DOHH2 (cell line): ENCODE results near the gene CDK13.

Experiments used
- H3F3A ChIP-seq: fragments of 200-600 bp; sonication (generic), shearing (Covaris generic); 2 replicates; pipeline ENCODE4 v1.6.0; 2016; ENCODE audit warnings: antibody characterized with exemption, mild to moderate bottlenecking; ENCODE audit not compliant: control insufficient read depth, insufficient read depth
- H3K27ac ChIP-seq: fragments of 200-600 bp; sonication (generic); 2 replicates; pipeline ENCODE4 v1.5.1; 2014; ENCODE audit warnings: low read depth, mild to moderate bottlenecking, low read length, moderate library complexity
- H3K27me3 ChIP-seq: fragments of 200-600 bp; sonication (generic); 2 replicates; pipeline ENCODE4 v1.6.1; 2014; ENCODE audit warnings: mild to moderate bottlenecking, low read length, mixed read lengths; ENCODE audit not compliant: control insufficient read depth
- H3K36me3 ChIP-seq: fragments of 200-600 bp; sonication (generic); 2 replicates; pipeline ENCODE4 v1.6.1; 2014; ENCODE audit warnings: mild to moderate bottlenecking, low read length, moderate library complexity, mixed read lengths; ENCODE audit not compliant: control insufficient read depth
- H3K4me1 ChIP-seq: fragments of 200-600 bp; sonication (generic); 2 replicates; pipeline ENCODE4 v1.6.1; 2014; ENCODE audit warnings: mild to moderate bottlenecking, low read length, mixed read lengths; ENCODE audit not compliant: control insufficient read depth
- H3K4me2 ChIP-seq: fragments of 200-600 bp; sonication (generic); 2 replicates; pipeline ENCODE4 v1.6.0; 2014; ENCODE audit warnings: mild to moderate bottlenecking, low read length, moderate library complexity
- H3K4me3 ChIP-seq: fragments of 200-600 bp; sonication (generic); 2 replicates; pipeline ENCODE4 v1.5.1; 2014; ENCODE audit warnings: mild to moderate bottlenecking, low read length, mixed read lengths
- H3K79me2 ChIP-seq: fragments of 200-600 bp; sonication (generic); 2 replicates; pipeline ENCODE4 v1.6.1; 2014; ENCODE audit warnings: mild to moderate bottlenecking, low read length, mixed read lengths; ENCODE audit not compliant: control insufficient read depth
- H3K9me2 ChIP-seq: fragments of 200-600 bp; sonication (generic); replicated peaks from 2 replicates; pipeline ENCODE4 v1.6.1; 2014; ENCODE audit warnings: mild to moderate bottlenecking, low read length, mixed read lengths; ENCODE audit not compliant: control insufficient read depth
- H3K9me3 ChIP-seq: fragments of 200-600 bp; sonication (generic); 2 replicates; pipeline ENCODE4 v1.6.1; 2014; ENCODE audit warnings: antibody characterized with exemption, low read length, mixed read lengths; ENCODE audit not compliant: control insufficient read depth, insufficient read depth
- H4K20me1 ChIP-seq: fragments of 200-600 bp; sonication (generic); 2 replicates; pipeline ENCODE4 v1.6.0; 2014; ENCODE audit warnings: low read depth, mild to moderate bottlenecking, antibody characterized with exemption, low read length, moderate library complexity; ENCODE audit not compliant: control insufficient read depth, insufficient read depth
- EZH2phosphoT487 ChIP-seq: fragments of 200-600 bp; sonication (generic); IDR thresholded peaks from 2 replicates; pipeline ENCODE4 v1.6.1; 2017; ENCODE audit warnings: borderline replicate concordance, mild to moderate bottlenecking, antibody characterized with exemption, low read length, moderate library complexity, mixed read lengths
- TF ChIP-seq, protein P1 (sequence below): fragments of 200-600 bp; sonication (generic); IDR thresholded peaks from one replicate; pipeline ENCODE4 v1.5.1; 2014; ENCODE audit warnings: antibody characterized with exemption, mild to moderate bottlenecking, low read depth, low read length; ENCODE audit not compliant: poor library complexity, severe bottlenecking

The CDK13 gene

DNA sequence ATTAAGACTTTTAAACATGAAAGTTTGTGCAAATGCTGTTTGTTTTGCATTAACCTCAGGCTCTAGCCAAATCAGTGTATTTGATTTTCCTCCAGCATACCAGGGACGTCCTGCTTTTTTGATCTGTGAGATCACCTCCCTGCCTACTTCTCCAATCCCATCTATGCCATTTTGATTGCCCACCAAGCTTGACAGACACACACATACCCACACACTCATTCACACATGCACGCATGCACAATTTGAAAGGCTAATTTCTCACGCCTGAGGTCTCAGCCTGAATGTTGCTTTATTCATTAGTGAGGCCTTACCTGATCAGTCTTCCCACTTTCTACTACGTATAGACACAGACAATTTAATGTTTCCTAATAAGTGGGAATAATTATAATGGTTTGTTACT, 53.5 kb downstream of the CDK13 start:
- no peak overlapping the region for H3K4me3 ChIP-seq
- no peaks in the 10 kb centered on the region for H4K20me1 ChIP-seq
- H3K36me3 ChIP-seq: peaks cover 57% of the 10 kb centered on the region
- no peaks in the 10 kb centered on the region for H3K79me2 ChIP-seq
- no peaks in the 10 kb centered on the region for H3K9me3 ChIP-seq
- H3K9me2 ChIP-seq: no peaks in the 10 kb centered on the region
- TF ChIP-seq, protein P1, sequence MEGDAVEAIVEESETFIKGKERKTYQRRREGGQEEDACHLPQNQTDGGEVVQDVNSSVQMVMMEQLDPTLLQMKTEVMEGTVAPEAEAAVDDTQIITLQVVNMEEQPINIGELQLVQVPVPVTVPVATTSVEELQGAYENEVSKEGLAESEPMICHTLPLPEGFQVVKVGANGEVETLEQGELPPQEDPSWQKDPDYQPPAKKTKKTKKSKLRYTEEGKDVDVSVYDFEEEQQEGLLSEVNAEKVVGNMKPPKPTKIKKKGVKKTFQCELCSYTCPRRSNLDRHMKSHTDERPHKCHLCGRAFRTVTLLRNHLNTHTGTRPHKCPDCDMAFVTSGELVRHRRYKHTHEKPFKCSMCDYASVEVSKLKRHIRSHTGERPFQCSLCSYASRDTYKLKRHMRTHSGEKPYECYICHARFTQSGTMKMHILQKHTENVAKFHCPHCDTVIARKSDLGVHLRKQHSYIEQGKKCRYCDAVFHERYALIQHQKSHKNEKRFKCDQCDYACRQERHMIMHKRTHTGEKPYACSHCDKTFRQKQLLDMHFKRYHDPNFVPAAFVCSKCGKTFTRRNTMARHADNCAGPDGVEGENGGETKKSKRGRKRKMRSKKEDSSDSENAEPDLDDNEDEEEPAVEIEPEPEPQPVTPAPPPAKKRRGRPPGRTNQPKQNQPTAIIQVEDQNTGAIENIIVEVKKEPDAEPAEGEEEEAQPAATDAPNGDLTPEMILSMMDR: no peak
- TF ChIP-seq EZH2phosphoT487: no peak
- H3F3A ChIP-seq: peaks cover 3% of the 10 kb centered on the region; the same call in 1 of the 2 replicates
- no peaks in the 10 kb centered on the region for H3K4me1 ChIP-seq
- no peak overlapping the region for H3K4me2 ChIP-seq
- no peaks in the 10 kb centered on the region for H3K27me3 ChIP-seq
- H3K27ac ChIP-seq: no peak overlapping the region

DNA sequence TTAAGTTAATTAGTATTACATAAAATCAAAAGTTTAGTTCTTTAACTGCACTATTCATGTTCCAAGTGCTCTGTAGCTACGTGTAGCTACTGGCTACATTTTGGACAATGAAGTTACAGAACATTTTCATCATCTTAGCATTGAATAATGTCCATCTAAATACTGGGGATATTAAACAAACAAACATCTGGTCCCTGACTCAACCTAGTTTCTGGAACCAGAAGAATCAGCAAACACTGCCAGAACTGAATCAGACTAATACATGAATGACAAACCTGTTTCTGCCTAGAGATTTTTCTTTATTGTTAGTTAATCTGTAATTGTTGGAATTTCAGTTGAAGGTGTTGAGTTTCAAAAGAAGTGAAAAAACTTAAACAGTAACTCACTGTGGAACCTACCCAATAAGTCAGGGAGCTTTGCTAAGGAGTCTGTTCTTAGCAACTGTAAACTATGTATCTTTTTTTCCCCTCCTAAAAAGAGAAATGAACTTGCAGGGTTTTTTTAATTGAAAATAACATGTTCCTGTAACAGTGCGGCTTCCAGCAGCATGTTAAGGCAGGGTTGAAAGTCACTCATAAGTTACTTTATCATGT, 58.3 kb downstream of the CDK13 start:
- no peaks in the 10 kb centered on the region for H3K79me2 ChIP-seq
- H3K36me3 ChIP-seq: peaks cover 50% of the 10 kb centered on the region
- no peaks in the 10 kb centered on the region for H3K9me2 ChIP-seq
- H3K27me3 ChIP-seq: no peaks in the 10 kb centered on the region
- no peak overlapping the region for H3K4me3 ChIP-seq
- no peaks in the 10 kb centered on the region for H4K20me1 ChIP-seq
- no peak overlapping the region for H3K27ac ChIP-seq
- TF ChIP-seq, protein P1: no peak
- TF ChIP-seq EZH2phosphoT487: no peak
- H3F3A ChIP-seq: no peaks in the 10 kb centered on the region; the same call in 1 of the 2 replicates
- H3K4me1 ChIP-seq: no peaks in the 10 kb centered on the region
- no peaks in the 10 kb centered on the region for H3K9me3 ChIP-seq
- H3K4me2 ChIP-seq: no peak overlapping the region

DNA sequence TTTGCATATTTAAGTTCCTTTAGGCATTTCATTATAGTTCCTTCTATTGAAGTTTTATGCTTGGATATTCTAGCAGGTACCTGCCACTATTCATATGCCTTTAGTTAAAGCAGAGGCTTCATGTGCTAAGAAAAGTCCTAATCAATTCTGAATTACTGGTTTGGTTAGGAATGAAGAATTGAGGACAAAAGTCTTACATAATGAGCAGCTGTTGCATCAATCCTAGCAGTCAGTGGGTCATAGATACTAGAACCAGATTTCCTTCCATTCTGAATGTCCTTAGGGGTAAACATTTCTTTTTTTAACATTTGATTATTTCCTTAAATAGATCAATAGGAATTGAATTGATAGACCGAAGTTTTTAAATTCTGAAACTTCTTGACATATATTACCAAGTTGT, 59.2 kb downstream of the CDK13 start:
- no peaks in the 10 kb centered on the region; the same call in 1 of the 2 replicates for H3F3A ChIP-seq
- H3K27ac ChIP-seq: no peak overlapping the region
- TF ChIP-seq, protein P1: no peak
- TF ChIP-seq EZH2phosphoT487: no peak
- peaks cover 44% of the 10 kb centered on the region for H3K36me3 ChIP-seq
- no peaks in the 10 kb centered on the region for H3K79me2 ChIP-seq
- H3K9me3 ChIP-seq: no peaks in the 10 kb centered on the region
- no peaks in the 10 kb centered on the region for H3K27me3 ChIP-seq
- H3K9me2 ChIP-seq: no peaks in the 10 kb centered on the region
- H3K4me3 ChIP-seq: no peak overlapping the region
- no peaks in the 10 kb centered on the region for H4K20me1 ChIP-seq
- no peak overlapping the region for H3K4me2 ChIP-seq
- H3K4me1 ChIP-seq: no peaks in the 10 kb centered on the region
